K562 (cell line): ENCODE measurements around the gene CYP11A1.

ENCODE experiments used
- CTBP1 ChIP-seq: fragments of 450-650 bp; IDR thresholded peaks from 2 replicates; pipeline ENCODE4 v1.6.1; 2016; ENCODE audit warnings: borderline replicate concordance
- ERF ChIP-seq: fragments of 450-650 bp; formaldehyde crosslinking; IDR thresholded peaks from 2 replicates; pipeline ENCODE4 v1.4.0; 2020; ENCODE audit warnings: mild to moderate bottlenecking, mixed read lengths
- PHF8 ChIP-seq: fragments of 200-600 bp; sonication (generic); IDR thresholded peaks from 2 replicates; pipeline ENCODE4 v1.6.1; 2012; ENCODE audit warnings: mixed run types, mild to moderate bottlenecking, inconsistent platforms, low read length, moderate library complexity, borderline replicate concordance
- PKNOX1 ChIP-seq: fragments of 450-650 bp; IDR thresholded peaks from 2 replicates; pipeline ENCODE4 v1.6.1; 2016
- RAD51 ChIP-seq: fragments of 450-650 bp; IDR thresholded peaks from 2 replicates; pipeline ENCODE4 v1.7.1; 2016; ENCODE audit warnings: low read depth, mild to moderate bottlenecking, borderline replicate concordance
- RFX5 ChIP-seq: IDR thresholded peaks from 2 replicates; pipeline ENCODE4 v1.6.1; 2011; ENCODE audit warnings: low read depth, mild to moderate bottlenecking, improper control_type of control experiment, low read length
- RHOXF2B ChIP-seq: fragments of 250-450 bp; sonication (Bioruptor Pico); conservative IDR thresholded peaks from 2 replicates; pipeline ENCODE4 v1.5.1; 2021
- SIN3B ChIP-seq: fragments of 450-650 bp; IDR thresholded peaks from 2 replicates; pipeline ENCODE4 v1.6.1; 2017; ENCODE audit warnings: low read depth, mild to moderate bottlenecking, moderate library complexity
- SPI1 ChIP-seq: IDR thresholded peaks from 2 replicates; pipeline ENCODE4 v1.6.1; 2011; ENCODE audit warnings: low read depth, low read length, control low read depth, borderline replicate concordance
- ZBTB8A ChIP-seq: fragments of 450-650 bp; IDR thresholded peaks from 2 replicates; pipeline ENCODE4 v1.6.1; 2018; ENCODE audit warnings: mild to moderate bottlenecking, moderate library complexity; ENCODE audit not compliant: partially characterized antibody
- ZNF384 ChIP-seq: IDR thresholded peaks from 2 replicates; pipeline ENCODE4 v1.6.1; 2012; ENCODE audit warnings: low read depth, low read length, improper control_type of control experiment

DNA sequence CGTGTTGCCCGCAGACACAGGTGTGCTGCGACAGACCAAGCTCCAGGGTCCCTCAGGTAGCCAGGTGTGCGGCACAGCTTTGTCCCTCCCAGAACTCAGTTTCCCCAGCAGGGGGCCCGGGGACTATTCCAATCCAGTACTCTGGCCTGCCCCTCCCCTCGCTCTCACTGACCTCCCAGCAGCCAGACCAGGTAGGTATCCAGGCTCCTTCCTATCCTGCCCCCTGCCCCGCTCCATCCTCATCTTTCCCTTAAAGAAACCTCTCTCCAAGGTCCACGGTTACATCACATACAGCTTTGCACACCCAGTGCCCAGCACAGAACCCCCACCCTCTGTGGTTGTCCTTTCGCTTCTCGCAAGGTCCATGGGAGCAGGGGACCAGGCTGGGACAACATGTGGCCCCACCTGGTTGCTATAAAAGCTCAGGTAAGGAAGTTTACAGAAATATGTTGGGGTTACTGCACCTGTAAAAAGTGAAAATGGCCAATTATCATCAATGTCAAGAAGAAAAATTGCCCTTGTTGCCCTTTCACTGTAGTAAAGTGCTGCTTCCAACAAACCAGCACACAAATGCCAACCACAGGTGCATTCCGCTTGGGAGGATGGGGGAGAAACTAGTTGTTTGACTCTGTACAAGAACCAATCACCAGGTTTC, 7.3 kb upstream of the CYP11A1 start:
- no peak for TF ChIP-seq ERF (CRISPR knock-in tag)
- no peak for TF ChIP-seq CTBP1
- no peak for TF ChIP-seq PHF8
- no peak for TF ChIP-seq PKNOX1
- TF ChIP-seq SPI1: no peak
- TF ChIP-seq RFX5: no peak
- no peak for TF ChIP-seq SIN3B
- no peak for TF ChIP-seq RHOXF2B (CRISPR knock-in tag)
- no peak for TF ChIP-seq RAD51
- no peak for TF ChIP-seq ZNF384
- no peak for TF ChIP-seq ZBTB8A
